BE2C (cell line): ENCODE data around the gene NOTCH1. TPM values are rescaled to one million over a fixed set of nuclear protein-coding genes. Genes with fewer than 3 reads are reported as not detected.

Experiments
- DNase-seq: peaks from one replicate; pipeline ENCODE4 v3.0.0-alpha.2; 2020
- H3K27me3 ChIP-seq: fragments of 250-450 bp; sonication (Bioruptor Pico); 2 replicates; pipeline ENCODE4 v1.5.1; 2020; ENCODE audit warnings: mild to moderate bottlenecking
- H3K36me3 ChIP-seq: fragments of 250-450 bp; sonication (Bioruptor Pico); 2 replicates; pipeline ENCODE4 v1.5.1; 2020; ENCODE audit warnings: mild to moderate bottlenecking
- H3K4me1 ChIP-seq: fragments of 250-450 bp; sonication (Bioruptor Pico); 2 replicates; pipeline ENCODE4 v1.5.1; 2020
- H3K4me3 ChIP-seq: 2 replicates; pipeline ENCODE4 v1.5.1; 2011; ENCODE audit warnings: low read depth, low read length
- H3K9me3 ChIP-seq: fragments of 250-450 bp; sonication (Bioruptor Pico); 2 replicates; pipeline ENCODE4 v1.5.1; 2020
- polyA plus RNA-seq: library from polyadenylated mRNA; unstranded; fragments of >200 nt; gene quantifications from one replicate; pipeline ENCODE4 v1.2.1, GENCODE V29; 2012; ENCODE audit warnings: low read depth, missing spikeins; ENCODE audit not compliant: insufficient read length, insufficient read depth
- TF ChIP-seq, protein P1 (sequence below): IDR thresholded peaks from 2 replicates; pipeline ENCODE4 v1.5.1; 2012; ENCODE audit warnings: mild to moderate bottlenecking, low read depth, low read length

Gene NOTCH1
- 0.91 TPM for polyA plus RNA-seq

DNA sequence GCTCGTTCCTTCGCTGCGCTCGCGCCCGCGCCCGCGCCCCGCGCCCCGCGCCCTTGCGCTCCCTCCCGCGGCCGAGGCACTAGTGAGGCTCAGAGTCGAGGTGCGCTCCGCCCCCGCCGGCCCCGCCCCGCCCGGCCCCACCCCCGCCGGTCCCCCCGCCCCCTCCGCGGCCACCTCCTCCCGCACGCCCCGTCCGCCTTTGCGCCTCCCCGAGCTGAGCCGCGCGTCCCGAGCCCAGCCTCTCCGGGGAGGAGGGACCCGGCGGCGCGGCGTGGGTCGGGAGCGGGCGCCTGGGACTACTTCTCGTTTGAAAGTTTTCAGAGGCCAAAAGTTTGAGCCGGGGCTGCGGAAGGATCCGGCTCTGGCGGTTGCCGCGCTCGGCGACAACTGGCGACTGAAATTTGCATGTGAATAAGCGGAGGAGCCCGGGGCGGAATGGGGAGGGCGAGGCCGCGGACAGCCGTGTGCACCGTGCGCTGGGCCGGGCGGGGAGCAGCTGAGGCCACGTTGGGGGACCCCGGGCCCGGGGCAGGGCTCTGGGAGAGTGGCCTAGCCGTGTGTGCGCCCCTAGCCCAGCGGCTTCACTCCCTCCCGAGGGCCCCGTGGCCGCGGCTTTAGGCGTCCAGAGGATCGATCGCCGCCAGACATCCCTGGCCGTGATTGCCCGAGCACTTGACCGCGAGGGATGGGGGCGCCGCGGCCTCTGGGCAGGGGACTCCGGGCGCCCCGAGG, at the start of gene NOTCH1:
TSS of gene NOTCH1 (minus strand) at position 84 of the 732 bp plus-strand sequence. CDS start 262 bp downstream, outside the sequence.
- Histone ChIP-seq H3K36me3 (no peaks in the 10 kb centered on the region), H3K27me3 (peaks cover 43% of the 10 kb centered on the region), H3K9me3 (no peaks in the 10 kb centered on the region), H3K4me1 (no peaks in the 10 kb centered on the region), H3K4me3 (peak within 1 kb of the TSS; percentile 49)
- TF ChIP-seq, protein P1, sequence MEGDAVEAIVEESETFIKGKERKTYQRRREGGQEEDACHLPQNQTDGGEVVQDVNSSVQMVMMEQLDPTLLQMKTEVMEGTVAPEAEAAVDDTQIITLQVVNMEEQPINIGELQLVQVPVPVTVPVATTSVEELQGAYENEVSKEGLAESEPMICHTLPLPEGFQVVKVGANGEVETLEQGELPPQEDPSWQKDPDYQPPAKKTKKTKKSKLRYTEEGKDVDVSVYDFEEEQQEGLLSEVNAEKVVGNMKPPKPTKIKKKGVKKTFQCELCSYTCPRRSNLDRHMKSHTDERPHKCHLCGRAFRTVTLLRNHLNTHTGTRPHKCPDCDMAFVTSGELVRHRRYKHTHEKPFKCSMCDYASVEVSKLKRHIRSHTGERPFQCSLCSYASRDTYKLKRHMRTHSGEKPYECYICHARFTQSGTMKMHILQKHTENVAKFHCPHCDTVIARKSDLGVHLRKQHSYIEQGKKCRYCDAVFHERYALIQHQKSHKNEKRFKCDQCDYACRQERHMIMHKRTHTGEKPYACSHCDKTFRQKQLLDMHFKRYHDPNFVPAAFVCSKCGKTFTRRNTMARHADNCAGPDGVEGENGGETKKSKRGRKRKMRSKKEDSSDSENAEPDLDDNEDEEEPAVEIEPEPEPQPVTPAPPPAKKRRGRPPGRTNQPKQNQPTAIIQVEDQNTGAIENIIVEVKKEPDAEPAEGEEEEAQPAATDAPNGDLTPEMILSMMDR, result no peak
- peak; percentile 63 for DNase-seq

GRCh38 chr9:136594492-136594891, 48.6 kb upstream of the NOTCH1 start:
- no peak for DNase-seq
- TF ChIP-seq, protein P1, result no peak
- no peaks in the 10 kb centered on the region for H3K27me3 ChIP-seq
- H3K36me3 ChIP-seq, result no peaks in the 10 kb centered on the region
- H3K9me3 ChIP-seq, result no peaks in the 10 kb centered on the region
- no peak overlapping the region for H3K4me3 ChIP-seq
- H3K4me1 ChIP-seq, result no peaks in the 10 kb centered on the region

GRCh38 chr9:136593581-136593980, 47.7 kb upstream of the NOTCH1 start:
- Histone ChIP-seq H3K4me3 (no peak overlapping the region), H3K4me1 (no peaks in the 10 kb centered on the region; the same call in 1 of the 2 replicates), H3K9me3 (no peaks in the 10 kb centered on the region), H3K36me3 (no peaks in the 10 kb centered on the region), H3K27me3 (no peaks in the 10 kb centered on the region)
- DNase-seq, result no peak
- TF ChIP-seq, protein P1, result no peak

DNA sequence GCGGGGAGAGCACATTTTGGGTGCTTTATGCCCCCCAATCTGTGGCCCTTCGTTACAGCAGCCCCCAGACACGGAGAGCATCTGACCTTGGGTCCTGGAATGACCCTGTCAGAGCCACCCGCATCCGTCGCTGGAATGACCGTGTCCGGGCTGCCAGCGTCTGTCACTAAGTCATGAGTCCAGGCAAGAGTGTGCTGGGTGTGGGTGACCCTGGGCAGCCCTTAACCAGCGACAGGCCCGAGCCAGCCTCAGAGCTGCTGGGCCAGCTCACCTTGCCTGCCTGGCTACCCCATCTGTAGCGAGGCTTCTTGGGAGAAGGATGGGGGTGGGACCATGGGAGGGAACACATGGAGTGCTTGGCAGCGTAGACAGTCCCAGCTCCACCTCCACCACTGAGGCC, 46.8 kb upstream of the NOTCH1 start:
- H3K27me3 ChIP-seq, result no peaks in the 10 kb centered on the region
- H3K9me3 ChIP-seq, result no peaks in the 10 kb centered on the region
- no peak for DNase-seq

GRCh38 chr9:136590821-136591752, 45.2 kb upstream of the NOTCH1 start:
- TF ChIP-seq, protein P1, result no peak
- Histone ChIP-seq H3K4me1 (peaks cover 3% of the 10 kb centered on the region; the same call in 1 of the 2 replicates), H3K36me3 (no peaks in the 10 kb centered on the region), H3K4me3 (no peak overlapping the region), H3K27me3 (no peaks in the 10 kb centered on the region), H3K9me3 (no peaks in the 10 kb centered on the region)
- DNase-seq, result no peak

More for the DNA sequence above, 46.8 kb upstream of the NOTCH1 start:
- no peak overlapping the region for H3K4me3 ChIP-seq
- H3K36me3 ChIP-seq, result no peaks in the 10 kb centered on the region
- no peaks in the 10 kb centered on the region; the same call in 1 of the 2 replicates for H3K4me1 ChIP-seq
- TF ChIP-seq, protein P1, result no peak
